Measurements from ENCODE around the gene BRICD5. TPM values are rescaled to one million over a fixed set of nuclear protein-coding genes. Genes with fewer than 3 reads are reported as not detected.

The BRICD5 gene
- total RNA-seq, 1 experiment from 2014 or later: 4.8 TPM

- POLR2A ChIA-PET (ENCODE audit: unreplicated experiment): no interaction called here
- Histone ChIP-seq H3K79me2 (ENCODE audit: low read length) (no peaks in the 10 kb centered on the region), H3K9ac (ENCODE audit: low read length) (no peak overlapping the region), H3K9me3 (ENCODE audit: low read length) (no peaks in the 10 kb centered on the region), H3K27ac (ENCODE audit: low read length) (no peak overlapping the region), H3K36me3 (ENCODE audit: low read depth, low read length) (no peaks in the 10 kb centered on the region), H3K4me2 (ENCODE audit: low read length) (no peak overlapping the region), H3K4me1 (ENCODE audit: insufficient read depth, low read length) (no peaks in the 10 kb centered on the region), H3K27me3 (ENCODE audit: low read length) (no peaks in the 10 kb centered on the region), H2AFZ (ENCODE audit: low read length) (no peak overlapping the region), H3K4me3 (ENCODE audit: low read length) (no peak overlapping the region), H3K9me2 (replicated peaks; ENCODE audit: low read length) (no peaks in the 10 kb centered on the region), H3F3A (ENCODE audit: low read length, unreplicated experiment) (no peaks in the 10 kb centered on the region), H4K20me1 (ENCODE audit: low read length) (no peaks in the 10 kb centered on the region)
- TF ChIP-seq EZH2 (IDR thresholded peaks at IDR 0.05; ENCODE audit: low read length, unreplicated experiment) (no peak), EZH2phosphoT487 (IDR thresholded peaks at IDR 0.05; ENCODE audit: borderline replicate concordance, low read length) (no peak)
- TF ChIP-seq, protein P1, sequence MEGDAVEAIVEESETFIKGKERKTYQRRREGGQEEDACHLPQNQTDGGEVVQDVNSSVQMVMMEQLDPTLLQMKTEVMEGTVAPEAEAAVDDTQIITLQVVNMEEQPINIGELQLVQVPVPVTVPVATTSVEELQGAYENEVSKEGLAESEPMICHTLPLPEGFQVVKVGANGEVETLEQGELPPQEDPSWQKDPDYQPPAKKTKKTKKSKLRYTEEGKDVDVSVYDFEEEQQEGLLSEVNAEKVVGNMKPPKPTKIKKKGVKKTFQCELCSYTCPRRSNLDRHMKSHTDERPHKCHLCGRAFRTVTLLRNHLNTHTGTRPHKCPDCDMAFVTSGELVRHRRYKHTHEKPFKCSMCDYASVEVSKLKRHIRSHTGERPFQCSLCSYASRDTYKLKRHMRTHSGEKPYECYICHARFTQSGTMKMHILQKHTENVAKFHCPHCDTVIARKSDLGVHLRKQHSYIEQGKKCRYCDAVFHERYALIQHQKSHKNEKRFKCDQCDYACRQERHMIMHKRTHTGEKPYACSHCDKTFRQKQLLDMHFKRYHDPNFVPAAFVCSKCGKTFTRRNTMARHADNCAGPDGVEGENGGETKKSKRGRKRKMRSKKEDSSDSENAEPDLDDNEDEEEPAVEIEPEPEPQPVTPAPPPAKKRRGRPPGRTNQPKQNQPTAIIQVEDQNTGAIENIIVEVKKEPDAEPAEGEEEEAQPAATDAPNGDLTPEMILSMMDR (conservative IDR thresholded peaks at IDR 0.05; ENCODE audit: low read depth, low read length): no peak
- CTCF ChIA-PET: no interaction called here
- no peak for DNase-seq
- no TSS peak for BruUV-seq (replicated peaks)
- intact Hi-C loops (cut with micrococcal nuclease): no loop called here
- no peak for ATAC-seq
Observed at GRCh38 chr16:2172688-2173335, 37.9 kb downstream of the BRICD5 start.

DNA sequence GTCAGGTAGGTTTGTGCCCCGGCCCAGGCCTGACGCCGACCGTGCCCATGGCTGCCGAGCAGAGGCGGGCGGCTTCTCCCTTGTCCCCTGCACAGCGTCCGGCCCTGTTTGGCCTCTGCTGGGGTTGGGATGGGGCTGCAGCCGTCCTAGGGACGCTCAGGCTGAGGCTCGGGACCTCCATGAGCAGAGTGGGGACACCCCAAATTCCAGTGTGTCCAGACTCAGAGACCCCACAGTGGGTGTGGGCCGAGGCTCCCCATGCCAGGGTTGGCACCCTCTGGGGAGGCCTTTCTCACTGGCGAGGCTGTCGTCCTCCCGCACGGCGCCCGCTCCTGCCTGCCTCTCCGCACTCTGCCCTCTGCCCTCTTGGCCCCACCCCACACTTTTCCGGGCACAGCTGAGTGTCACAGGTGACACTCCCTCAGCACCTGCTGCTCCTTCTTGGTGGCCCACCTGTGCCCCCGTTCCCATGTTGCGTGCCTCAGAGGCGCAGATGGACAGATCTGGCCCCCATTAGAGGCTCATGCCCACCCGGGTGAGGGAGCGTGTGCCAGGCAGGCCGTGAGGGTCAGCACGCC, 39.0 kb downstream of the BRICD5 start:
- TF ChIP-seq EZH2phosphoT487 (IDR thresholded peaks at IDR 0.05; ENCODE audit: borderline replicate concordance, low read length) (no peak), EZH2 (IDR thresholded peaks at IDR 0.05; ENCODE audit: low read length, unreplicated experiment) (no peak)
- TF ChIP-seq, protein P1 (conservative IDR thresholded peaks at IDR 0.05; ENCODE audit: low read depth, low read length): no peak
- DNase-seq (no peak), ATAC-seq (no peak)
- Histone ChIP-seq H3K4me3 (ENCODE audit: low read length) (no peak overlapping the region), H3K4me1 (ENCODE audit: insufficient read depth, low read length) (no peaks in the 10 kb centered on the region), H3K9me2 (replicated peaks; ENCODE audit: low read length) (no peaks in the 10 kb centered on the region), H3K36me3 (ENCODE audit: low read depth, low read length) (no peaks in the 10 kb centered on the region), H4K20me1 (ENCODE audit: low read length) (no peaks in the 10 kb centered on the region), H3F3A (ENCODE audit: low read length, unreplicated experiment) (no peaks in the 10 kb centered on the region), H3K27me3 (ENCODE audit: low read length) (no peaks in the 10 kb centered on the region), H3K9ac (ENCODE audit: low read length) (no peak overlapping the region), H3K27ac (ENCODE audit: low read length) (no peak overlapping the region), H3K79me2 (ENCODE audit: low read length) (no peaks in the 10 kb centered on the region), H3K4me2 (ENCODE audit: low read length) (no peak overlapping the region), H3K9me3 (ENCODE audit: low read length) (no peaks in the 10 kb centered on the region), H2AFZ (ENCODE audit: low read length) (no peak overlapping the region)
- ChIA-PET CTCF (no interaction called here), POLR2A (ENCODE audit: unreplicated experiment) (no interaction called here)
- BruUV-seq (replicated peaks): no TSS peak
- intact Hi-C loops (cut with micrococcal nuclease): no loop called here
